ENCODE data around the gene MALRD1.

DNA sequence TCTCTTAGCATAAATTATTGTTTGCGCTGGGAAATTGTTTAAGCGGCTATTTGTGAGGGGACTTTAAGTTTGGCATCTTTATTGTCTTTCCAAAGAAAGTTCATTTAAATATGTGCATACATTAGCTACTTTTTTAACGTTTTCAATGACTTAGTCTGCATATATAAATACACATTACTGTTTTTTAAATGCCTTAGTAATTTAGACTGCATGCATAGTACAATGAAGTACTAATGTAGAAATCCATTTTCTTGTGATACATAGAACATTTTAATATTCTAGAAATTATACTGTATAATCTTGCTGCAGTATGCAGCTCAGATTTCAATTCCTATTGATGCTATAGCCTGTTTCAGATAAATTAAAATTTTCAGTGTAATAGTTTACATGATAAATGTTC is 325.4 kb downstream of the MALRD1 start:
- TF ChIP-seq, protein P1, sequence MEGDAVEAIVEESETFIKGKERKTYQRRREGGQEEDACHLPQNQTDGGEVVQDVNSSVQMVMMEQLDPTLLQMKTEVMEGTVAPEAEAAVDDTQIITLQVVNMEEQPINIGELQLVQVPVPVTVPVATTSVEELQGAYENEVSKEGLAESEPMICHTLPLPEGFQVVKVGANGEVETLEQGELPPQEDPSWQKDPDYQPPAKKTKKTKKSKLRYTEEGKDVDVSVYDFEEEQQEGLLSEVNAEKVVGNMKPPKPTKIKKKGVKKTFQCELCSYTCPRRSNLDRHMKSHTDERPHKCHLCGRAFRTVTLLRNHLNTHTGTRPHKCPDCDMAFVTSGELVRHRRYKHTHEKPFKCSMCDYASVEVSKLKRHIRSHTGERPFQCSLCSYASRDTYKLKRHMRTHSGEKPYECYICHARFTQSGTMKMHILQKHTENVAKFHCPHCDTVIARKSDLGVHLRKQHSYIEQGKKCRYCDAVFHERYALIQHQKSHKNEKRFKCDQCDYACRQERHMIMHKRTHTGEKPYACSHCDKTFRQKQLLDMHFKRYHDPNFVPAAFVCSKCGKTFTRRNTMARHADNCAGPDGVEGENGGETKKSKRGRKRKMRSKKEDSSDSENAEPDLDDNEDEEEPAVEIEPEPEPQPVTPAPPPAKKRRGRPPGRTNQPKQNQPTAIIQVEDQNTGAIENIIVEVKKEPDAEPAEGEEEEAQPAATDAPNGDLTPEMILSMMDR (IDR thresholded peaks at IDR 0.05): no peak
- TF ChIP-seq SIN3A (IDR thresholded peaks at IDR 0.05; ENCODE audit: borderline replicate concordance, insufficient read depth, low read depth, low read length): no peak
- TF ChIP-seq, protein P2, sequence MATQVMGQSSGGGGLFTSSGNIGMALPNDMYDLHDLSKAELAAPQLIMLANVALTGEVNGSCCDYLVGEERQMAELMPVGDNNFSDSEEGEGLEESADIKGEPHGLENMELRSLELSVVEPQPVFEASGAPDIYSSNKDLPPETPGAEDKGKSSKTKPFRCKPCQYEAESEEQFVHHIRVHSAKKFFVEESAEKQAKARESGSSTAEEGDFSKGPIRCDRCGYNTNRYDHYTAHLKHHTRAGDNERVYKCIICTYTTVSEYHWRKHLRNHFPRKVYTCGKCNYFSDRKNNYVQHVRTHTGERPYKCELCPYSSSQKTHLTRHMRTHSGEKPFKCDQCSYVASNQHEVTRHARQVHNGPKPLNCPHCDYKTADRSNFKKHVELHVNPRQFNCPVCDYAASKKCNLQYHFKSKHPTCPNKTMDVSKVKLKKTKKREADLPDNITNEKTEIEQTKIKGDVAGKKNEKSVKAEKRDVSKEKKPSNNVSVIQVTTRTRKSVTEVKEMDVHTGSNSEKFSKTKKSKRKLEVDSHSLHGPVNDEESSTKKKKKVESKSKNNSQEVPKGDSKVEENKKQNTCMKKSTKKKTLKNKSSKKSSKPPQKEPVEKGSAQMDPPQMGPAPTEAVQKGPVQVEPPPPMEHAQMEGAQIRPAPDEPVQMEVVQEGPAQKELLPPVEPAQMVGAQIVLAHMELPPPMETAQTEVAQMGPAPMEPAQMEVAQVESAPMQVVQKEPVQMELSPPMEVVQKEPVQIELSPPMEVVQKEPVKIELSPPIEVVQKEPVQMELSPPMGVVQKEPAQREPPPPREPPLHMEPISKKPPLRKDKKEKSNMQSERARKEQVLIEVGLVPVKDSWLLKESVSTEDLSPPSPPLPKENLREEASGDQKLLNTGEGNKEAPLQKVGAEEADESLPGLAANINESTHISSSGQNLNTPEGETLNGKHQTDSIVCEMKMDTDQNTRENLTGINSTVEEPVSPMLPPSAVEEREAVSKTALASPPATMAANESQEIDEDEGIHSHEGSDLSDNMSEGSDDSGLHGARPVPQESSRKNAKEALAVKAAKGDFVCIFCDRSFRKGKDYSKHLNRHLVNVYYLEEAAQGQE (IDR thresholded peaks at IDR 0.05; ENCODE audit: insufficient read depth in 1 of 2, low read depth in 2 of 2, low read length in 1 of 2): no peak
- TF ChIP-seq POLR2AphosphoS5 (IDR thresholded peaks at IDR 0.05; ENCODE audit: low read depth, low read length): no peak
- no peak for TF ChIP-seq TCF7L2 (IDR thresholded peaks at IDR 0.05; ENCODE audit: low read depth, low read length)

Data from Panc1 (cell line).